SW 1271 (cell line): Measurements from ENCODE around the gene PCBP3.
"Not testable (repeated sequence)": the region's sequence is repeated elsewhere in the genome, so short reads cannot be mapped to it uniquely, and the experiment has no call there.

Experiments used
- DNase-seq, 2 experiments: peaks; one replicate each; lab custom pipeline; 2025; lab: John Stamatoyannopoulos, UW

Gene PCBP3

GRCh38 chr21:45969921-45970673 lies 326.6 kb downstream of the PCBP3 start:
- DNase-seq, result no peak

GRCh38 chr21:45970674-45971615 lies 327.4 kb downstream of the PCBP3 start:
- peak in 1 of 2 experiments; percentile 11 for DNase-seq

- no peak for DNase-seq
These were observed 328.3 kb downstream of the PCBP3 start for GRCh38 chr21:45971616-45972352.

- DNase-seq, result no peak
These were observed 328.8 kb downstream of the PCBP3 start for GRCh38 chr21:45972353-45972715.

GRCh38 chr21:45972716-45973474 lies 329.4 kb downstream of the PCBP3 start:
- DNase-seq, result no peak

GRCh38 chr21:45973475-45974072 lies 330.0 kb downstream of the PCBP3 start:
- DNase-seq, result peak in 1 of 2 experiments; percentile 27

GRCh38 chr21:45974073-45975019 lies 330.8 kb downstream of the PCBP3 start:
- DNase-seq, result no peak

GRCh38 chr21:45975020-45975666 lies 331.6 kb downstream of the PCBP3 start:
- no peak for DNase-seq

- not testable (repeated sequence) for DNase-seq
These were observed 332.3 kb downstream of the PCBP3 start for GRCh38 chr21:45975667-45976409.

- no peak for DNase-seq
These were observed 333.3 kb downstream of the PCBP3 start for GRCh38 chr21:45976701-45977311.

GRCh38 chr21:45977396-45977795 lies 333.9 kb downstream of the PCBP3 start:
- DNase-seq, result no peak

- DNase-seq, result peak in 1 of 2 experiments; percentile 2
These were observed 335.7 kb downstream of the PCBP3 start for GRCh38 chr21:45979141-45979631.

- DNase-seq, result no peak
These were observed 336.1 kb downstream of the PCBP3 start for GRCh38 chr21:45979651-45980050.

- no peak for DNase-seq
These were observed 336.7 kb downstream of the PCBP3 start for GRCh38 chr21:45980271-45980670.

- no peak for DNase-seq
These were observed 337.2 kb downstream of the PCBP3 start for GRCh38 chr21:45980697-45981096.

- peak; percentile 32 to 66 for DNase-seq
These were observed 337.9 kb downstream of the PCBP3 start, which contains the start of gene COL6A1 for GRCh38 chr21:45981151-45982091. TSS of gene COL6A1 (plus strand) at chr21:45981770. CDS start at chr21:45981851, 81 bp downstream.
